Activated B cell treated with CpG ODN at 0.5 μM for 24 hours (primary cell): Measurements from ENCODE around the gene CHN2. TPM values are rescaled to one million over a fixed set of nuclear protein-coding genes. Genes with fewer than 3 reads are reported as not detected.

Source experiments
- ATAC-seq: fragments of 200-7000 bp; cut with Tn5 transposase; one replicate; pipeline ENCODE4 v1.10.0; 2021; ENCODE audit warnings: low read depth, mild to moderate bottlenecking, moderate library complexity
- CTCF ChIA-PET: fragments of 350-600 bp; sonication (Branson Sonifier 250); formaldehyde crosslinking; loops from one replicate; lab custom pipeline; 2021; ENCODE audit warnings: antibody characterized with exemption; lab: Charles Lee
- POLR2A ChIA-PET: fragments of 350-600 bp; sonication (Branson Sonifier 250); formaldehyde crosslinking; loops from one replicate; lab custom pipeline; 2021; ENCODE audit warnings: antibody characterized with exemption; lab: Charles Lee
- DNase-seq: peaks from one replicate; pipeline ENCODE4 v3.0.0; 2022
- H3K27ac Mint-ChIP-seq: one replicate; pipeline ENCODE4 v1.8.0; 2020; ENCODE audit warnings: mixed read lengths
- H3K27me3 Mint-ChIP-seq: one replicate; pipeline ENCODE4 v1.8.0; 2021; ENCODE audit warnings: mixed read lengths
- H3K36me3 Mint-ChIP-seq: one replicate; pipeline ENCODE4 v1.8.0; 2021; ENCODE audit warnings: low read depth, mixed read lengths
- H3K4me1 Mint-ChIP-seq: one replicate; pipeline ENCODE4 v1.8.0; 2021; ENCODE audit warnings: mixed read lengths
- H3K4me3 Mint-ChIP-seq: one replicate; pipeline ENCODE4 v1.8.0; 2020; ENCODE audit warnings: mild to moderate bottlenecking, mixed read lengths
- H3K9me3 Mint-ChIP-seq: one replicate; pipeline ENCODE4 v1.8.0; 2020; ENCODE audit warnings: mixed read lengths
- intact Hi-C: fragments of 100-400 bp; cut with micrococcal nuclease; formaldehyde crosslinking; loops from one replicate; pipeline ENCODE4 v1.15.1; 2024
- total RNA-seq: library from RNA; stranded (reverse); gene quantifications from 2 replicates; pipeline ENCODE4 v1.2.3, GENCODE V29; 2022
- TF ChIP-seq, protein P1 (sequence below): fragments of 200-600 bp; IDR thresholded peaks from one replicate; pipeline ENCODE4 v1.8.0; 2022; ENCODE audit warnings: antibody characterized with exemption, mild to moderate bottlenecking

The CHN2 gene
- total RNA-seq, 1 donor from 2014 or later = 1.8 TPM

DNA sequence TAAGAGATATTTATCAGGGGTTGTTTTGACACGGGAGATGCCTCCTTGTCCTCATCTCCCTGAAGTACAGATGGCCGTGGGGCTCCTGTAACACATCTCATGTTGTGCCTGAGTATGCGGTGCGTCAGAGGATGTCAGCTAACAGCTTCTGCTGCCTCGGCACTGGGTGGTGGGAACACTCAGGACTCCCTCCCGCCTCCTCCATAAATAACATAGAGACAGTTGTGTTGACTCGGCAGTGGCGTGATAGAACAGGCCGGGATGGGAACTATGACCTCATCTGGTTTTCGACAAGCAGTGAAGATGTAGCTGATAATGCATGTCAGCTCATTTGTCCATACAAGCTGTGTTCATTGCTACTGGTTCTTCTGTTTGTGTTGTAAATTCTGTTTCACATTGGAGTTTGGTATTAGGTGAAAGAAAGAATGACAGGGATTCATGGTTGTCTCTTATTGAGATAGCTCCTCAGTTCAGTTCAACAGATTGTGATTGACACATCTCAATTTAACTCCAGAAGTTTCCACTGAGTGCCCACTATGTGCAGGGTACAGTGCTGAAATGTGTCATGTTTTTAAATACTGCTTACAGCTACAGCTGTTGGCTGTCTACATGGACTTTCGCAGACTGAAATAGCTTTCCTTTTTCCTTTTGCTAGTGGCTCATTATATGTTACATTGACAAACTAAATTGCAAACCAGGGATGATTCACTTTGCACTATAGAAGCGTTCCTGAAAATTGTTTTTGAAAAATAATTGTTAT, 87.4 kb downstream of the CHN2 start:
- H3K36me3 Mint-ChIP-seq = no peaks in the 10 kb centered on the region
- ChIA-PET CTCF (no interaction called here), POLR2A (no interaction called here)
- no peak overlapping the region for H3K27ac Mint-ChIP-seq
- peaks cover 18% of the 10 kb centered on the region for H3K4me1 Mint-ChIP-seq
- no peak for ATAC-seq
- no peak for DNase-seq
- H3K9me3 Mint-ChIP-seq = no peaks in the 10 kb centered on the region
- intact Hi-C loops = no loop called here
- TF ChIP-seq, protein P1, sequence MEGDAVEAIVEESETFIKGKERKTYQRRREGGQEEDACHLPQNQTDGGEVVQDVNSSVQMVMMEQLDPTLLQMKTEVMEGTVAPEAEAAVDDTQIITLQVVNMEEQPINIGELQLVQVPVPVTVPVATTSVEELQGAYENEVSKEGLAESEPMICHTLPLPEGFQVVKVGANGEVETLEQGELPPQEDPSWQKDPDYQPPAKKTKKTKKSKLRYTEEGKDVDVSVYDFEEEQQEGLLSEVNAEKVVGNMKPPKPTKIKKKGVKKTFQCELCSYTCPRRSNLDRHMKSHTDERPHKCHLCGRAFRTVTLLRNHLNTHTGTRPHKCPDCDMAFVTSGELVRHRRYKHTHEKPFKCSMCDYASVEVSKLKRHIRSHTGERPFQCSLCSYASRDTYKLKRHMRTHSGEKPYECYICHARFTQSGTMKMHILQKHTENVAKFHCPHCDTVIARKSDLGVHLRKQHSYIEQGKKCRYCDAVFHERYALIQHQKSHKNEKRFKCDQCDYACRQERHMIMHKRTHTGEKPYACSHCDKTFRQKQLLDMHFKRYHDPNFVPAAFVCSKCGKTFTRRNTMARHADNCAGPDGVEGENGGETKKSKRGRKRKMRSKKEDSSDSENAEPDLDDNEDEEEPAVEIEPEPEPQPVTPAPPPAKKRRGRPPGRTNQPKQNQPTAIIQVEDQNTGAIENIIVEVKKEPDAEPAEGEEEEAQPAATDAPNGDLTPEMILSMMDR = no peak
- no peak overlapping the region for H3K4me3 Mint-ChIP-seq
- H3K27me3 Mint-ChIP-seq = peaks cover 5% of the 10 kb centered on the region

DNA sequence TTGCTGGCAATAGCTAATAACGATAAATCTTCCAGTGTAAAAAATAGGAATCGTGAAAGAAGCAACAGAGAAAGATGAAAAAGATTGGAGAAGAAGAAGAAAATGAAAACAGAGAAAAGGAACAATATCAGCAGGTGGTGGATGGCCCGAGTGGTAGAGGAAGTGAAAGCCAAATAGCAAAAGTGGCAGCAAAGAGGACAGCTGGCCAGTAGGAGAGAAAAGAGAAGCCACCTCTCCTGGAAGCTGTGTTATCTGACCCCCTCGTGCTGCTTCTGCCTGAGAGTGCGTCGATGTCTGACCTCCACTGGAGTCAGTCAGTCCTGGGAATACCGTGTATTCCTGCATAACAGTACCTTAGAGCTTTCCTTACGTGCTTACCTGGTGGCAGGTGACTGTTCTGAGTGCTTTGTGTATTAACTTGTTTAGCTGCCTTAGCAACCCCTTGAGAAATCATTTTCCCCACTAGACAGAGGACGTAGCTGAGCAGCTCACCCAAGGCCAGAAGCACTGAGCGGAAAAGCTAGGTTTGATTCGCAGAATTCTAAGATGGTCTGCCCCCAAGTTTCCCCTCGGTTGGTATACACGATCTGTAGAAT, 88.3 kb downstream of the CHN2 start:
- ChIA-PET CTCF (no interaction called here), POLR2A (no interaction called here)
- Mint-ChIP-seq H3K4me1 (peaks cover 18% of the 10 kb centered on the region), H3K4me3 (no peak overlapping the region), H3K27ac (peak overlapping the region; percentile 13), H3K27me3 (peaks cover 5% of the 10 kb centered on the region), H3K9me3 (no peaks in the 10 kb centered on the region), H3K36me3 (no peaks in the 10 kb centered on the region)
- intact Hi-C loops = no loop called here
- TF ChIP-seq, protein P1 = no peak
- DNase-seq = no peak
- ATAC-seq = peak; percentile 38

GRCh38 chr7:29284696-29285443, 90.3 kb downstream of the CHN2 start:
- intact Hi-C loops = loop anchor here (1.0 kb wide), 1 partner anchor 41 kb away; no protein-coding TSS in a partner anchor
- POLR2A ChIA-PET = no interaction called here
- H3K4me1 Mint-ChIP-seq = peaks cover 31% of the 10 kb centered on the region
- H3K27me3 Mint-ChIP-seq = peaks cover 5% of the 10 kb centered on the region
- no peak overlapping the region for H3K4me3 Mint-ChIP-seq
- CTCF ChIA-PET = no interaction called here
- DNase-seq (no peak), ATAC-seq (no peak)
- H3K36me3 Mint-ChIP-seq = no peaks in the 10 kb centered on the region
- TF ChIP-seq, protein P1 = no peak
- H3K27ac Mint-ChIP-seq = no peak overlapping the region
- H3K9me3 Mint-ChIP-seq = no peaks in the 10 kb centered on the region

DNA sequence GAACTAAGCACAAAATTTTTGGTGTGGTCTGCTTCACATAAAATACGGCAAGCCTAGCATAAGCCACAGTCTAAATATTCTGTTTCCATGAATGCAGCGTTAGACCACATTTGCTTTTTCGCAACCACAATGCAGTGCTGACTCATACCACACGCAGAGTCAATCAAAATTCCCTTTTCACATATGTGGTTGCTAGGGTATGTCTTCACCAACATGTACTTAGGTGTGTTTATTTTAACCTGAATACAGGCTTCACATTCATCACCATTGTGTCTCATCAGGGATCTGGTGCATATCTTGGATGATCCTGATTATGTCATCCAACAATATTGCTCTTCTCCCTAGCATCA, 90.8 kb downstream of the CHN2 start:
- ChIA-PET POLR2A (no interaction called here), CTCF (no interaction called here)
- DNase-seq (no peak), ATAC-seq (peak; percentile 16)
- H3K36me3 Mint-ChIP-seq = no peaks in the 10 kb centered on the region
- H3K4me1 Mint-ChIP-seq = peaks cover 37% of the 10 kb centered on the region
- H3K27me3 Mint-ChIP-seq = peaks cover 5% of the 10 kb centered on the region
- intact Hi-C loops = loop anchor here (1.0 kb wide), 1 partner anchor 41 kb away; no protein-coding TSS in a partner anchor
- no peak overlapping the region for H3K27ac Mint-ChIP-seq
- no peak overlapping the region for H3K4me3 Mint-ChIP-seq
- no peaks in the 10 kb centered on the region for H3K9me3 Mint-ChIP-seq
- TF ChIP-seq, protein P1 = no peak

GRCh38 chr7:29285861-29286260, 91.3 kb downstream of the CHN2 start:
- TF ChIP-seq, protein P1 = no peak
- peaks cover 40% of the 10 kb centered on the region for H3K4me1 Mint-ChIP-seq
- ATAC-seq = no peak
- intact Hi-C loops = loop anchor here (1.0 kb wide), 1 partner anchor 42 kb away; no protein-coding TSS in a partner anchor
- peaks cover 5% of the 10 kb centered on the region for H3K27me3 Mint-ChIP-seq
- H3K27ac Mint-ChIP-seq = no peak overlapping the region
- POLR2A ChIA-PET = no interaction called here
- H3K9me3 Mint-ChIP-seq = no peaks in the 10 kb centered on the region
- no peak overlapping the region for H3K4me3 Mint-ChIP-seq
- CTCF ChIA-PET = no interaction called here
- no peak for DNase-seq
- H3K36me3 Mint-ChIP-seq = no peaks in the 10 kb centered on the region
